BLaER1 treated with 17β-estradiol and CSF1 and Interleukin-3, amounts not matched to agents 10 nM and 100 nM (cell line): ENCODE results near the gene TRIB2.

Experiments used
- H3K27ac ChIP-seq, 11 experiments: shearing (Covaris generic); formaldehyde crosslinking; 2 replicates each; pipeline ENCODE4 v1.8.1; 2022
- H3K27me3 ChIP-seq, 11 experiments: shearing (Covaris generic); formaldehyde crosslinking; 2 replicates each; pipeline ENCODE4 v1.8.1; 2022
- H3K36me3 ChIP-seq, 11 experiments: shearing (Covaris generic); formaldehyde crosslinking; 2 replicates each; pipeline ENCODE4 v1.8.1; 2022
- H3K4me1 ChIP-seq, 10 experiments: shearing (Covaris generic); formaldehyde crosslinking; 2 replicates each; pipeline ENCODE4 v1.8.1; 2022
- H3K4me2 ChIP-seq, 11 experiments: shearing (Covaris generic); formaldehyde crosslinking; 2 replicates each; pipeline ENCODE4 v1.8.1; 2022
- H3K4me3 ChIP-seq, 10 experiments: shearing (Covaris generic); formaldehyde crosslinking; 2 replicates each; pipeline ENCODE4 v1.8.1; 2022
- H3K9ac ChIP-seq, 11 experiments: shearing (Covaris generic); formaldehyde crosslinking; 2 replicates each; pipeline ENCODE4 v1.8.1; 2022
- H3K9me3 ChIP-seq, 11 experiments: shearing (Covaris generic); formaldehyde crosslinking; replicated peaks in 1 of 11; 2 replicates each; pipeline ENCODE4 v1.8.1; 2022
- H4K20me1 ChIP-seq, 11 experiments: shearing (Covaris generic); formaldehyde crosslinking; 2 replicates each; pipeline ENCODE4 v1.8.1; 2022
- Cebpa-rat ChIP-seq, 11 experiments: shearing (Covaris generic); IDR thresholded peaks; 2 replicates each; pipeline ENCODE4 v1.8.1; 2022

Gene TRIB2

DNA sequence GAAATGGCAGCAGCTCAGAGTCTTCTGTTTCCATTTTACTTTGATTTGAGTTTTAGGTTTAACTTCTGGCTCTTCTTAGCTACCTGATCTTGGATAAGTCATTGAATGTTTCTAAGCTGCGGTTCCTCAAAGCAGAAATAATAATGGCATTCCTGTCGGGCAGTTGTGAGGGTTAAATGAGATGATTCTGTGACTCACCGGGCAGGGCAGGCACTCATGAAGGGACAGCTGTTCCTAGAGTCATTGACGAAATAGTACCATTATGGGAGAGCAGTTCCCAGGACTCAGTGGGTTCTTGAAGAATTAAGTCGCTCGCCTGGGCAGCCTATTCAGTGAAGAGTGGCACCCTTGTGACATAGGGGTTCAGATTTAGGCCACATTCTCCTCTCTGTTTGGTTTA lies 10.3 kb downstream of the TRIB2 start:
- peak overlapping the region in 4 of 11 experiments; percentile 31 to 94 (median 68); a peak in 4 of 22 replicates for H3K27ac ChIP-seq
- H3K36me3 ChIP-seq, result peaks cover 0 to 99% (median 88%) of the 10 kb centered on the region in 11 experiments; a peak in 19 of 22 replicates
- H3K9ac ChIP-seq, result peak overlapping the region in 2 of 11 experiments; percentile 11 to 39; a peak in 1 of 22 replicates
- peaks cover 70 to 100% (median 98%) of the 10 kb centered on the region in 10 experiments for H3K4me1 ChIP-seq
- no peaks in the 10 kb centered on the region for H3K9me3 ChIP-seq
- 0 out of 22 replicates have a peak, but pooled peaks cover 0 to 1% (median 0%) of the 10 kb centered on the region in 11 experiments for H3K27me3 ChIP-seq
- peak overlapping the region; percentile 75 to 99 (median 90); a peak in 21 of 22 replicates for H3K4me2 ChIP-seq
- H3K4me3 ChIP-seq, result no peak overlapping the region; a peak in 2 of 20 replicates
- TF ChIP-seq Cebpa-rat (IDR thresholded peaks at IDR 0.05), result no peak
- peaks cover 0 to 100% (median 93%) of the 10 kb centered on the region in 11 experiments; a peak in 19 of 22 replicates for H4K20me1 ChIP-seq

GRCh38 chr2:12727641-12728040 lies 10.9 kb downstream of the TRIB2 start:
- peak overlapping the region in 6 of 11 experiments; percentile 14 to 94 (median 44); a peak in 9 of 22 replicates for H3K27ac ChIP-seq
- H3K4me2 ChIP-seq, result peak overlapping the region; percentile 70 to 99 (median 90)

GRCh38 chr2:12728221-12728777 lies 11.6 kb downstream of the TRIB2 start:
- H3K4me2 ChIP-seq, result peak overlapping the region; percentile 70 to 99 (median 90)
- H3K4me1 ChIP-seq, result peaks cover 60 to 94% (median 90%) of the 10 kb centered on the region in 10 experiments
- no peaks in the 10 kb centered on the region for H3K27me3 ChIP-seq
- peaks cover 0 to 100% (median 93%) of the 10 kb centered on the region in 11 experiments; a peak in 19 of 22 replicates for H3K36me3 ChIP-seq
- peak overlapping the region in 8 of 11 experiments; percentile 30 to 94 (median 46); a peak in 13 of 22 replicates for H3K27ac ChIP-seq
- H4K20me1 ChIP-seq, result peaks cover 0 to 100% (median 99%) of the 10 kb centered on the region in 11 experiments; a peak in 19 of 22 replicates
- peak overlapping the region in 3 of 11 experiments; percentile 19 to 33 (median 30); a peak in 3 of 22 replicates for H3K9ac ChIP-seq
- peak overlapping the region in 3 of 10 experiments; percentile 10 to 31 (median 22); a peak in 2 of 20 replicates for H3K4me3 ChIP-seq
- no peak for TF ChIP-seq Cebpa-rat (IDR thresholded peaks at IDR 0.05)
- no peaks in the 10 kb centered on the region for H3K9me3 ChIP-seq

More at GRCh38 chr2:12727641-12728040, 10.9 kb downstream of the TRIB2 start:
- TF ChIP-seq Cebpa-rat (IDR thresholded peaks at IDR 0.05), result no peak
- Histone ChIP-seq H3K9me3 (no peaks in the 10 kb centered on the region), H3K36me3 (peaks cover 0 to 100% (median 93%) of the 10 kb centered on the region in 11 experiments; a peak in 19 of 22 replicates), H3K4me3 (peak overlapping the region in 3 of 10 experiments; percentile 6 to 22 (median 19); a peak in 3 of 20 replicates), H3K27me3 (no peaks in the 10 kb centered on the region), H3K9ac (peak overlapping the region in 2 of 11 experiments; percentile 11 to 39; a peak in 2 of 22 replicates), H4K20me1 (peaks cover 0 to 100% (median 99%) of the 10 kb centered on the region in 11 experiments; a peak in 19 of 22 replicates), H3K4me1 (peaks cover 67 to 100% (median 96%) of the 10 kb centered on the region in 10 experiments)

DNA sequence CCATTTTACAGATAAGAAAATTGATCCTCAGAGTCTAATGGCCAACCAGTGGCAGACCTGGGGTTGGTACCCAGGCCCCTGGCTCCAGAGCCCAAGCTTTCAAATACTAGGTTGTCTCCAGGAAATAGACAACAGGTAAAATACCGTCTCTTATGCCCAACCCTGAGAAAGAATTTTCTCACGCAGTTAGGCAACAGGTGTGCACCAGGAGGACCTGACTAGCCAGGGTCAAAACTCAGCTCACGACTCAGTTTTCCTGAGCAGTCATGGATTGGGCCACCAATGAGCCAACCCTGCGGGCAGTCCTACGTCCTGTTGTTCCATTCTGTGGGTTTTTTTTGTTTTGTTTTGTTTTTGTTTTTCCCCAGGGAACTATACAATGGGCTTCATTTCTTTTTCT lies 13.5 kb downstream of the TRIB2 start:
- Histone ChIP-seq H3K36me3 (peaks cover 0 to 100% (median 93%) of the 10 kb centered on the region in 11 experiments; a peak in 19 of 22 replicates), H3K27ac (peak overlapping the region in 1 of 11 experiments; percentile 16; a peak in 1 of 22 replicates), H4K20me1 (peaks cover 0 to 100% (median 100%) of the 10 kb centered on the region in 11 experiments; a peak in 20 of 22 replicates), H3K27me3 (no peaks in the 10 kb centered on the region), H3K9me3 (no peaks in the 10 kb centered on the region), H3K4me1 (peaks cover 51 to 78% (median 71%) of the 10 kb centered on the region in 10 experiments), H3K4me2 (peak overlapping the region in 7 of 11 experiments; percentile 41 to 90 (median 84); a peak in 9 of 22 replicates), H3K9ac (no peak overlapping the region), H3K4me3 (no peak overlapping the region)
- no peak for TF ChIP-seq Cebpa-rat (IDR thresholded peaks at IDR 0.05)

DNA sequence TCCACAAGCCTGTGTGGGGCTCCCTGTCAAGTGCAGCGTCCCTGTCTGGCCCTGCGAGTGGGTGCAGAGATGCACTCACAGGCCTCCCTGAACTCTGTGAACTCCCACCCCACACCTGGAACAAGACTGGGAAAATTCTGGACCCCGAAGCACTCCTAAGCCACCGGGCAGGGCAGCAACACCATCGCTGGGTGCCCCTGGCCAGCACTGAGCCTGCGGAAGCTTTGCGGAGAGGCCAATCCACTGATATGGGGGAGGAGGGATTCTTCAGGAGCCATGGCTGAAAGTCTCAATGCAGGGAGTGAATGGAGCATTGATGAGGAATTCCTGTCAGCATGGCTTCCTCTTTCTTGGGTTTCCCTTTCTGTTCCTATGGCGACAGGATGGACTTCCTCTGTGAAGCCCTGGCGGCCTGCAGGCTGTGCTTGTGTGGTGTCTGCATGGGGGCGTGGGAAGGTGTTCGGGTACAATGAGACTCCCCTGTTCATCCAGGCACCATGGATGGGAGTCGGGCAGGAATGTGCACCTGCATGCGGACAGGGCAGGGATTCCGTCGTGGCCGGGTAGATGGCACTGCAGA lies 15.1 kb downstream of the TRIB2 start:
- Histone ChIP-seq H3K4me1 (peaks cover 37 to 71% (median 60%) of the 10 kb centered on the region in 10 experiments), H3K27ac (peak overlapping the region in 5 of 11 experiments; percentile 0 to 37 (median 11); a peak in 5 of 22 replicates), H3K9me3 (no peaks in the 10 kb centered on the region), H3K27me3 (no peaks in the 10 kb centered on the region), H3K9ac (no peak overlapping the region), H3K4me2 (peak overlapping the region; percentile 17 to 90 (median 65); a peak in 20 of 22 replicates), H3K36me3 (peaks cover 0 to 100% (median 93%) of the 10 kb centered on the region in 11 experiments; a peak in 19 of 22 replicates), H4K20me1 (peaks cover 0 to 100% (median 100%) of the 10 kb centered on the region in 11 experiments; a peak in 20 of 22 replicates), H3K4me3 (no peak overlapping the region)
- TF ChIP-seq Cebpa-rat (IDR thresholded peaks at IDR 0.05), result no peak

DNA sequence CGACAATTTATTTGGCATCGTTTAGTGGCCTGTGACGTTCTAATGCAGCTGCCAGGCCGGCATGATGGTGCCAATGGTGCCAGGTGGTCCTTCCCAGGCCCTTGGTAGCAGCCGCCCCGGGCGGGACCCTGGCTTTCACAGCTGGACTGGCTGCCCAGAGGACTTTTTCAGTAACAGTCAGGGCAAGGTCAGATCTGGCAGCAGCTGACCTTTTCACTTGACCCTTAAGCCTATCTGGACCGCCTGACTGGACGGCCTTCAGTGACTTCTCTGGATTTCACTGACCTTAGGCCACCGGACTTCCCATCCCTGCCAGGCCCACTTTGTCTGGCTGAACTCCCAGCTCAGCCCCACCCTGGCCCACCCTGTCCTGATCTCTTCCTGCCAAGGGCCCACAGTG lies 15.9 kb downstream of the TRIB2 start:
- Histone ChIP-seq H3K27ac (no peak overlapping the region; a peak in 1 of 22 replicates), H4K20me1 (peaks cover 0 to 100% (median 100%) of the 10 kb centered on the region in 11 experiments; a peak in 20 of 22 replicates), H3K9ac (no peak overlapping the region), H3K4me1 (peaks cover 32 to 67% (median 54%) of the 10 kb centered on the region in 10 experiments), H3K4me2 (peak overlapping the region in 4 of 11 experiments; percentile 78 to 90 (median 82); a peak in 6 of 22 replicates), H3K36me3 (peaks cover 0 to 100% (median 94%) of the 10 kb centered on the region in 11 experiments; a peak in 19 of 22 replicates), H3K27me3 (no peaks in the 10 kb centered on the region), H3K4me3 (no peak overlapping the region), H3K9me3 (no peaks in the 10 kb centered on the region)
- no peak for TF ChIP-seq Cebpa-rat (IDR thresholded peaks at IDR 0.05)

GRCh38 chr2:12733846-12734245 lies 17.1 kb downstream of the TRIB2 start:
- no peak overlapping the region for H3K4me3 ChIP-seq
- H3K9ac ChIP-seq, result peak overlapping the region in 1 of 11 experiments; percentile 19; a peak in 1 of 22 replicates
- H3K4me1 ChIP-seq, result peaks cover 20 to 59% (median 42%) of the 10 kb centered on the region in 10 experiments
- no peaks in the 10 kb centered on the region for H3K9me3 ChIP-seq
- peaks cover 0 to 100% (median 98%) of the 10 kb centered on the region in 11 experiments; a peak in 19 of 22 replicates for H3K36me3 ChIP-seq
- TF ChIP-seq Cebpa-rat (IDR thresholded peaks at IDR 0.05), result no peak
- peaks cover 0 to 100% (median 100%) of the 10 kb centered on the region in 11 experiments; a peak in 20 of 22 replicates for H4K20me1 ChIP-seq
- no peak overlapping the region for H3K4me2 ChIP-seq
- no peaks in the 10 kb centered on the region for H3K27me3 ChIP-seq
- H3K27ac ChIP-seq, result no peak overlapping the region

GRCh38 chr2:12734914-12735654 lies 18.3 kb downstream of the TRIB2 start:
- peaks cover 0 to 100% (median 100%) of the 10 kb centered on the region in 11 experiments; a peak in 20 of 22 replicates for H4K20me1 ChIP-seq
- H3K36me3 ChIP-seq, result peaks cover 6 to 100% (median 98%) of the 10 kb centered on the region in 11 experiments; a peak in 20 of 22 replicates

More at GRCh38 chr2:12734914-12735654, 18.3 kb downstream of the TRIB2 start:
- Histone ChIP-seq H3K4me1 (peaks cover 17 to 47% (median 30%) of the 10 kb centered on the region in 10 experiments), H3K27me3 (no peaks in the 10 kb centered on the region), H3K9ac (no peak overlapping the region), H3K4me3 (no peak overlapping the region), H3K27ac (peak overlapping the region in 2 of 11 experiments; percentile 1 to 11; a peak in 2 of 22 replicates), H3K9me3 (no peaks in the 10 kb centered on the region), H3K4me2 (no peak overlapping the region)
- no peak for TF ChIP-seq Cebpa-rat (IDR thresholded peaks at IDR 0.05)
